ENCODE measurements around the gene ITGB5.

Gene ITGB5

GRCh38 chr3:124815781-124816180 is 71.4 kb downstream of the ITGB5 start:
- H3K4me3 ChIP-seq (ENCODE audit: low read depth, low read length) = no peak overlapping the region

- no peak overlapping the region for H3K4me3 ChIP-seq (ENCODE audit: low read depth, low read length)
Measured at GRCh38 chr3:124814620-124815421, 72.3 kb downstream of the ITGB5 start.

GRCh38 chr3:124813541-124813940 is 73.6 kb downstream of the ITGB5 start:
- no peak overlapping the region for H3K4me3 ChIP-seq (ENCODE audit: low read depth, low read length)

- no peak overlapping the region for H3K4me3 ChIP-seq (ENCODE audit: low read depth, low read length)
Measured at GRCh38 chr3:124812291-124813265, 74.6 kb downstream of the ITGB5 start.

GRCh38 chr3:124811436-124811835 is 75.7 kb downstream of the ITGB5 start:
- H3K4me3 ChIP-seq (ENCODE audit: low read depth, low read length) = no peak overlapping the region

- no peak overlapping the region for H3K4me3 ChIP-seq (ENCODE audit: low read depth, low read length)
Measured at GRCh38 chr3:124810970-124811369, 76.2 kb downstream of the ITGB5 start.

GRCh38 chr3:124809039-124809438 is 78.1 kb downstream of the ITGB5 start:
- no peak overlapping the region for H3K4me3 ChIP-seq (ENCODE audit: low read depth, low read length)

GRCh38 chr3:124805671-124806070 is 81.5 kb downstream of the ITGB5 start:
- no peak overlapping the region for H3K4me3 ChIP-seq (ENCODE audit: low read depth, low read length)

- no peak overlapping the region for H3K4me3 ChIP-seq (ENCODE audit: low read depth, low read length)
Measured at GRCh38 chr3:124804875-124805274, 82.3 kb downstream of the ITGB5 start.

GRCh38 chr3:124802702-124803101 is 84.5 kb downstream of the ITGB5 start:
- H3K4me3 ChIP-seq (ENCODE audit: low read depth, low read length) = no peak overlapping the region

GRCh38 chr3:124802061-124802698 is 85.0 kb downstream of the ITGB5 start:
- no peak overlapping the region for H3K4me3 ChIP-seq (ENCODE audit: low read depth, low read length)

GRCh38 chr3:124800511-124801258 is 86.5 kb downstream of the ITGB5 start:
- H3K4me3 ChIP-seq (ENCODE audit: low read depth, low read length) = no peak overlapping the region

- H3K4me3 ChIP-seq (ENCODE audit: low read depth, low read length) = no peak overlapping the region
Measured at GRCh38 chr3:124800076-124800475, 87.1 kb downstream of the ITGB5 start.

GRCh38 chr3:124799676-124800075 is 87.5 kb downstream of the ITGB5 start:
- no peak overlapping the region for H3K4me3 ChIP-seq (ENCODE audit: low read depth, low read length)

GRCh38 chr3:124797426-124797945 is 89.7 kb downstream of the ITGB5 start:
- no peak overlapping the region for H3K4me3 ChIP-seq (ENCODE audit: low read depth, low read length)

- H3K4me3 ChIP-seq (ENCODE audit: low read depth, low read length) = no peak overlapping the region
Measured at GRCh38 chr3:124796477-124796876, 90.7 kb downstream of the ITGB5 start.

- H3K4me3 ChIP-seq (ENCODE audit: low read depth, low read length) = no peak overlapping the region
Measured at GRCh38 chr3:124793054-124793739, 94.0 kb downstream of the ITGB5 start.

- H3K4me3 ChIP-seq (ENCODE audit: low read depth, low read length) = no peak overlapping the region
Measured at GRCh38 chr3:124792341-124793040, 94.7 kb downstream of the ITGB5 start.

- H3K4me3 ChIP-seq (ENCODE audit: low read depth, low read length) = no peak overlapping the region
Measured at GRCh38 chr3:124791639-124792151, 95.5 kb downstream of the ITGB5 start.

Measured in iPS-11a (cell line).